SW 1271 (cell line): Measurements from ENCODE around the gene KCNN4.
"Not testable (repeated sequence)": the region's sequence is repeated elsewhere in the genome, so short reads cannot be mapped to it uniquely, and the experiment has no call there.

Experiments
- DNase-seq, 2 experiments: peaks; one replicate each; lab custom pipeline; 2025; lab: John Stamatoyannopoulos, UW

The KCNN4 gene

DNA sequence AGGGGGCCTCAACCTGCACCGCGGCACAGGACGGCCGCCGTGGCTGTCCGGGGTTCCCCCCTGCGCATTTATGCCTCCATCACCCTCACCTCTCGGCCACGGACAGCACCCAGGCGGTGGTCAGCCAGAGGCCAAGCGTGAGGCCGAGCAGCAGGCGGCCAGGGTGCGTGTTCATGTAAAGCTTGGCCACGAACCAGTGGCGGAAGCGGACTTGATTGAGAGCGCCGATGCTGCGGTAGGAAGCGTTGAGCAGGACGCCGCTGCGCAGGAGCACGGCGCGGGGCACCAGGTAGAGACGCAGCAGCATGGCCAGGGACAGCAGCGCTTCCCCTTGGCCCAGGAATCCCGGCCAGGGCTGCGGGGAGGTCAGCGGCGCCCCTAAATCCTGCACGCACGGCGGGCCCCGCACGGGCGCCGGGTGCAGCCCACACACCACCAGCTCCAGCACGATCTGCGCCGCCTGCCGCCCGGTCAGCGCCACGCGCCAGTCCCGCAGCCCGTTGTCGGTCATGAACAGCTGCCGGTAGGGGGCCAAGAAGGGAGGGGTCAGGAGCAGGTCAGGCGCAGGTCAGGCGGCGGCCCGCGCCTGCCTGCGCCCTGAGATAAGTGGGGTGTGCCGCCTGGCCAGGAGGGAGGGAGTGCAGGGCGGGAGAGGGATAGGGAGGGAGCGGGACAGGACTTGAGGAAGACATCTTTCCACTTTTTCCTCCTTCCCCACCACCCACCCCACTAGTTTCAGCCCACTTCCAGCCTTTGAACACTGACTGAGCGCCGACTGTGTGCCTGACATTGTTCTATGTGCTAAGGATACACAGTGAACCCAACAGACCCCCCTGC, 6.5 kb downstream of the KCNN4 start:
- no peak for DNase-seq

DNA sequence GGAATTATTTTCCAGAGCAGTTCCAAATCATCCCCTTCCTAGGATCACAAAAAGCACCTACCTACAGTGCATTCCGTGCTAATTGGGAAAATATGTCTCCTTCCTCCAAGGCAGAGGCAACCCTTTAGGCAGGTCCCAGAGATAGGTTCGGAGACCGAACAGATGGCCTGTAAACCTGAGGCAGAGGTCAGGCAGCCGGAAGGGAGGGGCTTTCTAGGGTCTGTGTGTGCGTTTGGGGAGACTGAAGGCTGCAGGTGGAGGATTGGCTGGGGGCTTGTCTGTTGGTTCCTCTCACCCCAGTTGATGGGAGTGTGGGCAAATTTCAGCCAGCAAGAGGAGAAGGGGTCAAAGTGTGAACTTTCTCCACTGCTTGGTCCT, 7.1 kb downstream of the KCNN4 start:
- no peak for DNase-seq

- no peak for DNase-seq
Observed at GRCh38 chr19:43769256-43769655, 11.5 kb downstream of the KCNN4 start.

DNA sequence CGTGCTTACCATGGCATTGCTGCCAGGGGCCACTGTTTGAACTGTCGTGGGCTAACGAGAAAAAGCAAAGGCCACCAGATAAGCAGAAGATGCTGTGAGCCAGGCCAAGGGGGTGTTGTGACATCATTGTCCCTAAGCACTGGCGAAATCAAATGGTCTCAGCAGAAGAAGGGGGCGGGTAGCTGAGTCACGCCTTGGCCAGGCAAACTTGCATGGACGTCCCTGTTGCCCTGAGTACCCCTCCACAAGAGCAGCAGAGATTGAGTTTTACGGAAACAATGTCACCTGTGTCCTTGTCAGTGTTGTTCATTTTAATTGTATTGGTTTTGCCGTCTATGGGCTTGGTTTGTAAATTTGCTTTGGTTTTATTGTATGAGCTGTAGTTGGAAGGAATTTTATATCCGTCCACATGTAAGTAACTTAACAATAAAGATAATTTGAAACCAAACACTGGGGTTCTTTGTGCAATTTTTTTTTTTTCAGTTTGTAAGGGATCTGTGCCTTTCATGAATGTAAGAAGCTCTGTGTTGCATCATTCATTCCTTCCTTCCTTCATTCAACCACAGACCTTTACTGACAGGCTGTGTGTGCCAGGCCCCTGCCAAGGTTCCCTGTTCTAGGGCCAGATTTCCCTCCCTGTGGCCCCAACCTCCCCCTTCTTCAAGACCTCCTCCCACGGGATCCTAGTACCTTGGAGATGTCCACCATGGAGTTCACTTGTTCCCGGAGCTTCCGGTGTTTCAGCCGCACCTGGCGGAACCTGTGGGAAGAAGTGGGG, 12.3 kb downstream of the KCNN4 start:
- no peak for DNase-seq

GRCh38 chr19:43767818-43768217, 13.0 kb downstream of the KCNN4 start:
- no peak for DNase-seq

DNA sequence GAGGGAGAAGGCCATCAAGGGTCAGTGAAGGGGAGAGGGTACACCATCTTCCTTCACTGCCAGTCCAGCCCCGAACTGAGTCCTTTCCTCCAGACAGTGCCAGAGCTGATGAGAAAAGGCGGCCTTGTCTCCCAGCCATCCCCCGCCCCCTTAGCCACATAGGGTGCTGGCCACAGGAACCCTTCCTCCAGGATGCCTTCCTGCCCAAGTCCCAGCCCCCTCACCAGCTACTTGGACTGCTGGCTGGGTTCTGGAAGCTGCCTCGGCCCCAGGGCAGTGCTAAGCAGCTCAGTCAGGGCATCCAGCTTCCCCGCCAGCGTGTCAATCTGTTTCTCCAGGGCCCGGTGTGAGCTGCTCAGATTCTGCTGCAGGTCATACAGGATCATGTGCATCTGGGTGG, 13.5 kb downstream of the KCNN4 start:
- no peak for DNase-seq

GRCh38 chr19:43766755-43767043, 14.1 kb downstream of the KCNN4 start:
- no peak for DNase-seq

- DNase-seq = peak; percentile 85 to 92
Observed at GRCh38 chr19:43765109-43765876, 15.5 kb downstream of the KCNN4 start.

DNA sequence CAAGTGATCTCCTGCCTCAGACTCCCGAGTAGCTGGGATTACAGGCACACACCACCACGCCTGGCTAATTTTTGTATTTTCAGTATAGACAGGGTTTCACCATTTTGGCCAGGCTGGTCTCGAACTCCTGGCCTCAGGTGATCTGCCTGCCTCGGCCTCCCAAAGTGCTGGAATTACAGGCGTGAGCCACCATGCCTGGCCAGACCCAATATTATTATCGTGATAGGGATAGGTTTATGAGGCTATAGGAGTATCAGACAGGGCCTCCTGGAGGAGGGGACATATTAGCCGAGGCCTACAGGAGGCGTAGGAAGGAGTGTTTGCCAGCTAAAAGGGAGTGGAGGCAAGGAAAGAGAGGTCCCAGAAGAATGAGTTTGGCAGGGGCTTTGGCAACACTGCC, 16.1 kb downstream of the KCNN4 start:
- not testable (repeated sequence) for DNase-seq

GRCh38 chr19:43763473-43763939, 17.3 kb downstream of the KCNN4 start:
- no peak for DNase-seq

DNA sequence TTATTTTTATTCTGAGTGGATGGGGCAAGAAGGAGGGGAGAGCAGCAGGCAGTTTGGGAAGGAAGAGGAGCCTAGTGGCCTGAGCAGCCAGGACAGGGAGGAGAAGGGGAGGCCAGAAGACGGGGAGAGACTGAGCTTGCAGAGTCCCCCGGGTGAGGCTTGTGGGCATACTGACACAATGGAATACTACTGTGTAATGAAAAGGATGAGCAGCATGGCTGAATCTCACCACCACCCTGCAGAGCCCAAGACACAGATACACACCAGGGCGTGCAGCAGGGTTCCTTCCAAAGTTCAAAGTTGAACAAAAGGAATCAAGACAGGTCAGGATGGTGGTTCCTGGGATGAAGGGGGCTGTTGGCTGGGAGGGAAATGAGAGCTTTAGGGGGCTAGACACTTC, 18.0 kb downstream of the KCNN4 start:
- DNase-seq = no peak

DNA sequence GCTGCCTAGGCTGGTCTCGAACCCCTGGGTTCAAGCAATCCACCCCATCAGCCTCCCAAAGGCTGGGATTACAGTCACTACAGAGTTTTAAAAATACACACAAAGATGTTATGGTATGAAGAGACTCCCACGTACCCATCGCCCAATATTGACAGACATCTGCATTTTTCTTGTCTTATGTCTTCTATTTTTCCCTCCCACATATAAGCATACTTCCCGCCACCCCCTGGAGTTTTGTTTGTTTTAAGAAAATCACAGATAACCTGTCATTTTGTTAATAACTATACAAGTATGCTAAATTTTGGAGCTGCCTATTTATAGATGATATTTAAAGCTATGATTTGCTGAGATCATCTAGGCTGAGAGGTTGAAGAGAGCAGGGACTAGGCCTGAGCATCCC, 19.8 kb downstream of the KCNN4 start:
- no peak for DNase-seq

- peak; percentile 65 to 81 for DNase-seq
Observed at GRCh38 chr19:43759515-43759914, 21.3 kb downstream of the KCNN4 start.

- peak; percentile 68 to 74 for DNase-seq
Observed at GRCh38 chr19:43755256-43755801, 25.4 kb downstream of the KCNN4 start.

DNA sequence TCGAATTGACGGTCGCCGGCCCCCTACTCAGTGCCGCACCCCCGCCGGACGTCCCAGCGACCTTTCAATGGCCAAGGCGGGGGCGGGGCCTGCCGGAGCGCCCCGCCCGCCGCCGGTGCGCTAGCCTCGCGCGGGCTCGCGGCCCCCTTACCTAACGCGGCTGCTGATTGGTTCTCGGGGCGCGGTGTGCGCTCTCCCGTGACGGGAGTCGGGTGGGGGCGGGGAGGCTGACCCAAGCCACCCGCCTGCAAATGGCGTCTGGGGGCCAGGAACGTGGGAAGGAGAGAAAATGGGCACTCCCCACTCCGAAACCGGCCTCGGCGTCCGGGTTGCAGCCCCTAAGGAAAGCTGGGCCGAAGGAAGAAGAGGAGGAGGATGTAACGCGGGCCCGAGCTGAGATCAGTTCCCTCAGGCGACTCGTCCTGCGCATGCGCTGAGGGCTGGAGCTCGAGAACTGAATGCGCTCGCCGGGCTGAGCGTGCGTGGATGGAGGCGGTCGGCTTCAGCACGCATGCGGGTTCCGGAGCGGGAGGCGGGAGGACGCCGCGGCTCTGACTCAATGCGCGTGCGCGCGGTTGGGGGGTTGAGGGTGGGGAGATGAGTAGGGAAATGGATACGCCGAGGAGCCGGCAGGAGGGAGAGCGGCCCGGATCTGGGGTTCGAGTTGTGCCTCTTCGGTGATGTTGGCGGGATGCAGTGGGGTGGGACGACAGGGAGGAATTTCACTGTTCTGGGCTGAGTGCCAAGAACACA, 26.1 kb downstream of the KCNN4 start, which contains the start of gene SMG9:
TSS of gene SMG9 (minus strand) at position 460 of the 753 bp plus-strand sequence. CDS start 4,221 bp downstream, outside the sequence.
- peak; percentile 67 to 86 for DNase-seq

GRCh38 chr19:43754253-43754502, 26.6 kb downstream of the KCNN4 start:
- DNase-seq = no peak

DNA sequence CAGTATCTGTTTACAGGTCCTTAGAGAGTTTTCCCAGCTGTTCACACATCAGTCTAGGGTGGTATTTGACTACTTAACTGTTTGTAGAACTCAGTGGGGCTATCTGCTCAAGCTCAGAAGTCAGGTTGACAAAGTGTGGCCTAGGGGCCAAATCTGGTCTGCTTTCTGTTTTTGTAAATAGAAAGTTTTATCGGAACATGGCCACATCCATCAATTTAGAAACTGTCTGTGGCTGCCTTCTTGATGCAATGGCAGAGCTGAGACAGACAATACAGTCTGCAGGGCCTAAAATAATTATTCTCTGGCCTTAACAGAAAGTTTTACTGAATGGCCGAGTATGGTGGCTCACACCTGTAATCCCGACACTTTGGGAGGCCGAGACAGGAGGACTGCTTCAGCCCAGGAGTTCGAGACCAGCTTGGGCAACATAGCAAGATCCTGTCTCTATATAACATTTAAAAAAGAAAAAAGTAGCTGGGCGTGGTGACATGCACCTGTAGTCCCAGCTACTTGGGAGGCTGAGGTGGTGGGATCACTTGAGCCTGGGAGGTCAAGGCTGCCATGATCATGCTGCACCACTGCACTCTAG, 28.4 kb downstream of the KCNN4 start:
- no peak for DNase-seq

DNA sequence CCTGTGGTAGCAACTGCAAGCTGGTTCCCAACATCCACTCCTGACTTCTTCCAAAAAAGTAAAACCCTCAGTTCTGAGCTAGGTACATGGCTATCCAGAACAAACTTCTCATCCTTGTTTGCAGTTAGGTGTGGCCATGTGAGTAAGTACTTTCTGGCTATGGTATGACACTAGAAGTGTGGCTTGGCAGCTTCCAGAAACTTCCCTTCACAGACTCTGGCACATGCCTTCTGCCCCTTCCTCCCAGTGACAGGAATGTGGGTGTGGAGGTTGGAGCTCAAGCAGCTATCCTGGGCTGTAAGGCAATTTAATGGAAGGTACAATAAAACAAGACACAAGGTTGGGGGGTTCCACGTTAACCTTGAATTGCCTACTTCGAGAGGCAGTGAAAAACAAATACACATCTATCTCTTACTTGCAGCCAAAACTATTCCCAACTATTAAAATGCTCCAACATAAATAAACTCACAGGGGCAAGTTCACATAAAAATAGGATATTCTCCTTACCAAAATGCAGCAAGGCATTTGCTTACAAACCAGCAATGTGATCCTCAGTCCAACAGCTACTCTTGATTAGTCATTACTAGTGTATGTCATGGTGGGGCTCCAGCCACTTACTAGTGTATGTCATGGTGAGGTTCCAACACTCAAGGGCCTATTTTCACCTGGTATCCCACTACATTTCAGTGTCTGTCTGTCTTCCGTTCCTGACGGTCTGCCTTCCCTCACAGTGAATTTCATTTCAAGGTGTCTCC, 29.1 kb downstream of the KCNN4 start:
- DNase-seq = no peak

DNA sequence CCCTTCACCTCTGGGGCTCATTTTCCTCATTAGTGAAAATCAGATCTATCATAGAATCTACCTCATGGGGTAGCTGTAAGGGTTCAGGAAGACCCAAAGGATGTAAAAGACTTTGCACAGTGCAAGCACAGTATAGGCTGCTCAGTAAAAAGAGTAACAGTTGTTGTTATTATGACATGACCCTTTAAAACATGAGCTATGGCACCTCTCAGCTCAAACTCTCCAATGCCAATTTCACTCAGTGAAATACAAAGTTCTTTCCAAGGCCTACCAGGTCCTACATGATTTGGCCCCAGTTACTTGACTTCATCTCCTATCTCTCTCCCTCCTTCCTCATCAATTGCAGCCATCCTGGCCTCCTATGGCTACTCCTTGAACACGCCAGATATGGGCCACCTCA, 30.9 kb downstream of the KCNN4 start:
- no peak for DNase-seq

GRCh38 chr19:43749152-43749551, 31.6 kb downstream of the KCNN4 start:
- DNase-seq = no peak

DNA sequence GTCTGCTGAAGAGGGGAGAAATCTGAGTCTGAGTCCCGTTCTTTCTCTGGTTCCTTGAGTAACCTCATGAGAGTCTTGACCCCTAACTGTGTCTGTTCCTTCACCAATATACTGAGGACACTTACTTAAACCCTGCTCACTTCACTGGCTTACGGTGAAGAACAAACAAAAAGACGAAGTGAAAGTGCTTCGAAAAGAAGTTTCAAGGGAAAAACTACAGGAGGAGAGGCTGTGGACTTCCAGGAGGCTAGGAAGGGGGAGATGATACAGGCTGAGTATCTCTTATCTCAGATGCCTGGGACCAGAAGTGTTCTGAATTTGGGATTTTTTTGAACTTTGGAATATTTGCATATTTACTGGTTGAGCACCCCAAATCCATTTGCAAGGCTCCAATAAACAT, 32.1 kb downstream of the KCNN4 start:
- DNase-seq = no peak
